Measurements from ENCODE around the gene HSPA4. TPM values are rescaled to one million over a fixed set of nuclear protein-coding genes. Genes with fewer than 3 reads are reported as not detected.

The HSPA4 gene
- total RNA-seq, 1 donor from 2014 or later = 37.6 TPM

- H3K27ac ChIP-seq = no peak overlapping the region
- intact Hi-C loops (cut with DNase I) = no loop called here
- H3K9me3 ChIP-seq = no peaks in the 10 kb centered on the region
- no peaks in the 10 kb centered on the region for H3K27me3 ChIP-seq
- peaks cover 0 to 72% of the 10 kb centered on the region in 2 donors for H3K36me3 ChIP-seq
- no peaks in the 10 kb centered on the region for H3K4me1 ChIP-seq
- DNase-seq (ENCODE audit: extremely low spot score in 2 of 2) = no peak
- no peak overlapping the region for H3K4me3 ChIP-seq
- TF ChIP-seq CTCF (IDR thresholded peaks at IDR 0.05) (no peak), POLR2AphosphoS5 (IDR thresholded peaks at IDR 0.05; ENCODE audit: insufficient read depth in 1 of 2, low read depth in 1 of 2) (no peak), POLR2A (IDR thresholded peaks at IDR 0.05) (no peak)
Measured at GRCh38 chr5:133072021-133072420, 20.2 kb downstream of the HSPA4 start.

GRCh38 chr5:133075572-133076536, 24.0 kb downstream of the HSPA4 start:
- DNase-seq (ENCODE audit: extremely low spot score in 2 of 2) = no peak
- H3K4me3 ChIP-seq = no peak overlapping the region
- H3K4me1 ChIP-seq = no peaks in the 10 kb centered on the region
- no peaks in the 10 kb centered on the region for H3K9me3 ChIP-seq
- TF ChIP-seq CTCF (IDR thresholded peaks at IDR 0.05) (no peak), POLR2AphosphoS5 (IDR thresholded peaks at IDR 0.05; ENCODE audit: insufficient read depth in 1 of 2, low read depth in 1 of 2) (no peak), POLR2A (IDR thresholded peaks at IDR 0.05) (no peak)
- intact Hi-C loops (cut with DNase I) = no loop called here
- H3K27ac ChIP-seq = no peak overlapping the region
- peaks cover 0 to 48% of the 10 kb centered on the region in 2 donors for H3K36me3 ChIP-seq
- H3K27me3 ChIP-seq = no peaks in the 10 kb centered on the region

- Histone ChIP-seq H3K27me3 (no peaks in the 10 kb centered on the region), H3K27ac (no peak overlapping the region), H3K4me1 (no peaks in the 10 kb centered on the region), H3K9me3 (no peaks in the 10 kb centered on the region), H3K4me3 (no peak overlapping the region), H3K36me3 (peaks cover 0 to 24% of the 10 kb centered on the region in 2 donors)
- intact Hi-C loops (cut with DNase I) = no loop called here
- TF ChIP-seq POLR2A (IDR thresholded peaks at IDR 0.05) (no peak), CTCF (IDR thresholded peaks at IDR 0.05) (no peak), POLR2AphosphoS5 (IDR thresholded peaks at IDR 0.05; ENCODE audit: insufficient read depth in 1 of 2, low read depth in 1 of 2) (no peak)
- no peak for DNase-seq (ENCODE audit: extremely low spot score in 2 of 2)
Measured at GRCh38 chr5:133079048-133079447, 27.2 kb downstream of the HSPA4 start.

GRCh38 chr5:133081036-133081435, 29.2 kb downstream of the HSPA4 start:
- no peaks in the 10 kb centered on the region for H3K27me3 ChIP-seq
- H3K36me3 ChIP-seq = peaks cover 0 to 22% of the 10 kb centered on the region in 2 donors
- H3K4me3 ChIP-seq = no peak overlapping the region
- DNase-seq (ENCODE audit: extremely low spot score in 2 of 2) = no peak
- intact Hi-C loops (cut with DNase I) = no loop called here
- H3K4me1 ChIP-seq = no peaks in the 10 kb centered on the region
- H3K27ac ChIP-seq = no peak overlapping the region
- no peaks in the 10 kb centered on the region for H3K9me3 ChIP-seq
- TF ChIP-seq CTCF (IDR thresholded peaks at IDR 0.05) = no peak
- TF ChIP-seq POLR2AphosphoS5 (IDR thresholded peaks at IDR 0.05; ENCODE audit: insufficient read depth in 1 of 2, low read depth in 1 of 2) = no peak
- TF ChIP-seq POLR2A (IDR thresholded peaks at IDR 0.05) = no peak

- DNase-seq (ENCODE audit: extremely low spot score in 2 of 2) = no peak
- TF ChIP-seq POLR2AphosphoS5 (IDR thresholded peaks at IDR 0.05; ENCODE audit: insufficient read depth in 1 of 2, low read depth in 1 of 2) (no peak), POLR2A (IDR thresholded peaks at IDR 0.05) (no peak), CTCF (IDR thresholded peaks at IDR 0.05) (no peak)
- H3K36me3 ChIP-seq = peaks cover 0 to 20% of the 10 kb centered on the region in 2 donors
- H3K9me3 ChIP-seq = no peaks in the 10 kb centered on the region
- no peak overlapping the region for H3K27ac ChIP-seq
- no peak overlapping the region for H3K4me3 ChIP-seq
- H3K4me1 ChIP-seq = no peaks in the 10 kb centered on the region
- H3K27me3 ChIP-seq = no peaks in the 10 kb centered on the region
- intact Hi-C loops (cut with DNase I) = no loop called here
Measured at GRCh38 chr5:133081703-133082102, 29.9 kb downstream of the HSPA4 start.

Data from vagina (tissue), 2 donors.